GM18502 (cell line): ENCODE measurements around the gene PLXDC1.

ENCODE experiments used
- ATAC-seq: cut with Tn5 transposase; IDR thresholded peaks from one replicate; pipeline ENCODE4 v1.9.1; 2021; ENCODE audit warnings: mild to moderate bottlenecking; ENCODE audit not compliant: unreplicated experiment, poor library complexity

Gene PLXDC1

GRCh38 chr17:39101091-39101490 lies 50.3 kb downstream of the PLXDC1 start:
- no peak for ATAC-seq

GRCh38 chr17:39100530-39100929 lies 50.9 kb downstream of the PLXDC1 start:
- ATAC-seq = no peak

- no peak for ATAC-seq
Measured at GRCh38 chr17:39099663-39100286, 51.7 kb downstream of the PLXDC1 start.

- no peak for ATAC-seq
Measured at GRCh38 chr17:39098588-39098987, 52.8 kb downstream of the PLXDC1 start.

GRCh38 chr17:39097537-39097936 lies 53.9 kb downstream of the PLXDC1 start:
- no peak for ATAC-seq

- no peak for ATAC-seq
Measured at GRCh38 chr17:39097150-39097519, 54.3 kb downstream of the PLXDC1 start.

GRCh38 chr17:39096508-39097149 lies 54.8 kb downstream of the PLXDC1 start:
- ATAC-seq = no peak

- ATAC-seq = no peak
Measured at GRCh38 chr17:39095309-39095686, 56.1 kb downstream of the PLXDC1 start.

- ATAC-seq = no peak
Measured at GRCh38 chr17:39094607-39095308, 56.7 kb downstream of the PLXDC1 start.

- ATAC-seq = no peak
Measured at GRCh38 chr17:39092692-39093230, 58.7 kb downstream of the PLXDC1 start.

GRCh38 chr17:39090908-39091665 lies 60.4 kb downstream of the PLXDC1 start:
- no peak for ATAC-seq

- no peak for ATAC-seq
Measured at GRCh38 chr17:39090400-39090799, 61.0 kb downstream of the PLXDC1 start.

GRCh38 chr17:39084558-39084957 lies 66.9 kb downstream of the PLXDC1 start:
- no peak for ATAC-seq

- no peak for ATAC-seq
Measured at GRCh38 chr17:39083270-39083669, 68.2 kb downstream of the PLXDC1 start.

- ATAC-seq = no peak
Measured at GRCh38 chr17:39082482-39082881, 69.0 kb downstream of the PLXDC1 start.

- ATAC-seq = no peak
Measured at GRCh38 chr17:39081851-39082250, 69.6 kb downstream of the PLXDC1 start.

- ATAC-seq = no peak
Measured at GRCh38 chr17:39080421-39081078, 70.9 kb downstream of the PLXDC1 start.

- no peak for ATAC-seq
Measured at GRCh38 chr17:39079836-39080235, 71.6 kb downstream of the PLXDC1 start.

- ATAC-seq = no peak
Measured at GRCh38 chr17:39077866-39078265, 73.6 kb downstream of the PLXDC1 start.

GRCh38 chr17:39077252-39077651 lies 74.2 kb downstream of the PLXDC1 start:
- ATAC-seq = no peak
